HG03378 (cell line): ENCODE data around the gene NRSN2.
"Not testable (repeated sequence)": the region's sequence is repeated elsewhere in the genome, so short reads cannot be mapped to it uniquely, and the experiment has no call there.

Experiments used
- ATAC-seq: cut with Tn5 transposase; IDR thresholded peaks from one replicate; pipeline ENCODE4 v1.9.1; 2021; ENCODE audit warnings: mild to moderate bottlenecking, moderate library complexity; ENCODE audit not compliant: unreplicated experiment

The NRSN2 gene

GRCh38 chr20:325045-325888, 21.6 kb upstream of the NRSN2 start, which contains the start of gene SOX12:
TSS of gene SOX12 (plus strand) at chr20:325552. CDS start at chr20:325925, 373 bp downstream.
- ATAC-seq: peak; percentile 65

DNA sequence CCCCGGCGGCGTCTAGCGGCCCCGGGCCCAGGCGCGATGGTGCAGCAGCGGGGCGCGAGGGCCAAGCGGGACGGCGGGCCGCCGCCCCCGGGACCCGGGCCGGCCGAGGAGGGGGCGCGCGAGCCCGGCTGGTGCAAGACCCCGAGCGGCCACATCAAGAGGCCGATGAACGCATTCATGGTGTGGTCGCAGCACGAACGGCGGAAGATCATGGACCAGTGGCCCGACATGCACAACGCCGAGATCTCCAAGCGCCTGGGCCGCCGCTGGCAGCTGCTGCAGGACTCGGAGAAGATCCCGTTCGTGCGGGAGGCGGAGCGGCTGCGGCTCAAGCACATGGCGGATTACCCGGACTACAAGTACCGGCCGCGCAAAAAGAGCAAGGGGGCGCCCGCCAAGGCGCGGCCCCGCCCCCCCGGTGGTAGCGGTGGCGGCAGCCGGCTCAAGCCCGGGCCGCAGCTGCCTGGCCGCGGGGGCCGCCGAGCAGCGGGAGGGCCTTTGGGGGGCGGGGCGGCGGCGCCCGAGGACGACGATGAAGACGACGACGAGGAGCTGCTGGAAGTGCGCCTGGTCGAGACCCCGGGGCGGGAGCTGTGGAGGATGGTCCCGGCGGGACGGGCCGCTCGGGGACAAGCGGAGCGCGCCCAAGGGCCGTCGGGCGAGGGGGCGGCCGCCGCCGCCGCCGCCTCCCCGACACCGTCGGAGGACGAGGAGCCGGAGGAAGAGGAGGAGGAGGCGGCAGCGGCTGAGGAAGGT, 20.8 kb upstream of the NRSN2 start:
- ATAC-seq: no peak

- ATAC-seq: no peak
Observed at GRCh38 chr20:326645-327185, 20.2 kb upstream of the NRSN2 start.

- ATAC-seq: no peak
Observed at GRCh38 chr20:327186-328026, 19.5 kb upstream of the NRSN2 start.

DNA sequence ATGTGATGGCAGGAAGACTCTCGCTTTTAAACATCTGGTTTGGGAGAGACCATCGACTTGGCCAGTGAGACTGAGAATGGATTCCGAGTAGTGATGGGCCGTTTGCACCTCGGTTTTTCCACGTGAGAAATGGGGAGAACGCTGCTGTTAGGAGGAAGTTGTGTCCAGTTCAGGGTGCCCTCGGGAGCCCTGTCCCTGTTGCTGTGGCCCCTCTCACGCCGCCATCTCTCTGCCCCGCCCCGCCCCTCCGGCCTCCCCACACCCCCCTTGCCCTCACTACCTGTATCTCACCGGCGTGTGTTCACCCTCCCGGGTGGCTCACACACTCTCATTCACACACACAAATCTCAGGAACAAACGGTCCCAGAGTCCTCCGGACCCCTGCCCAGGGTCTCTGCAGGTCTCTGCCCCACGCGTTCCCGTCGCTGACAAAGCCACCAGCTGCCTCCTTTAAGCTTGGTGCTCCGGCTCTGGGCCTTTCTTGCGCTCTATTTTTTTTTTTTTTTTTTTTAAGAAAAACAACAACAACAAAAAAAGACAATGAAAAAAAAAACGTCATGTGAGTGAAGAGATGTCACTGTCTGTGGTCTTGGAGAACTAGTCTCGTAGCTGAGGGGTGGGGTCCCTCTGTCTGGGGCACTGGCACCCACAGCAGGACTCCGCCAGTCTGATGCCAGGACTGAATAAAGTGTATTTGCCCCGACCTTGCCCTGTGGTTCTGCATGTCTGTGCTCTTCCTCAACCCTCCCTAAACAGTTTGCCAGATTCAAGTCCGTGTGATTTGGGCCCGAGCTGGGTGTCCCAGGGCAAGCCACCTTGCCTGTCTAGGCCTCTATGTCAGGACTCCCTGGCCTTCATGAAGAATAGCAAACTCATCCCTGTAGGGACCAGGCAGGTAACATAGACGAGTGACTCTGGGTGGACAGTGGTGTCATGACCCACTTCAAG, 18.6 kb upstream of the NRSN2 start:
- ATAC-seq: no peak

DNA sequence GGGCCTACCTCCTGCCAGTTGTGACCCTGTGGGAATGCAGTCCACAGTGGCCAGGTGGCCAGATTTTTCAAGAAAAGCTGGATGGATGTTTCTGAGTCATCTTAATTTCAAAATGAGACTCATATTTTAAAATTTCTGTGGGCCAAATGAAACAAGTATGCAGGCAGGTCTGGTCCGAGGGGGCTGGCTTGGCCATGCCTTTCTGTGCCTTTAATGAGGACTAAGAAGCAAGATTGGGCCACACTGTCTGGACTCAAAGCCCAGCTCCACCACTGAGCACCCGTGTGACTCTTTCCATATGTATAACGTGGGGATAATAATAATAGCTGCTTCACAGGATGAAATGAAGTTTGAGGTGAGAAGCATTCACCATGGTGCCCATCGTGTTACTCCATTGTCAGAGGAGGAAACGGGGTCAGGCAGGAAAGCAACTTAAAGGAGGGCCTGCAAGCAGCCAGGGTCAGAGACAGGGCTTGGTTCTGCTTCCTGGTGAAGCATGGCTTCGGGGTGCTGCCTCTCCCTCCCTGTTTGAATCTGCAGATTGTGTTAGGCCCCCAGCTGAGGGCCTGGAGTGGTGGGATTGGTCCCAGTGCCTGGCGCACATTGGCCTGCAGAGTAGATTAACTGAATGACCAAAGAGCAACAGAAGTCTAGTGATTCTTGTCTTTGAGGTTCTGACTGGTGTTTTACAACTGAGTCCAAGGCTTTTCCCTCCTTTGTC, 17.8 kb upstream of the NRSN2 start:
- no peak for ATAC-seq

- no peak for ATAC-seq
Observed at GRCh38 chr20:329851-330232, 17.1 kb upstream of the NRSN2 start.

DNA sequence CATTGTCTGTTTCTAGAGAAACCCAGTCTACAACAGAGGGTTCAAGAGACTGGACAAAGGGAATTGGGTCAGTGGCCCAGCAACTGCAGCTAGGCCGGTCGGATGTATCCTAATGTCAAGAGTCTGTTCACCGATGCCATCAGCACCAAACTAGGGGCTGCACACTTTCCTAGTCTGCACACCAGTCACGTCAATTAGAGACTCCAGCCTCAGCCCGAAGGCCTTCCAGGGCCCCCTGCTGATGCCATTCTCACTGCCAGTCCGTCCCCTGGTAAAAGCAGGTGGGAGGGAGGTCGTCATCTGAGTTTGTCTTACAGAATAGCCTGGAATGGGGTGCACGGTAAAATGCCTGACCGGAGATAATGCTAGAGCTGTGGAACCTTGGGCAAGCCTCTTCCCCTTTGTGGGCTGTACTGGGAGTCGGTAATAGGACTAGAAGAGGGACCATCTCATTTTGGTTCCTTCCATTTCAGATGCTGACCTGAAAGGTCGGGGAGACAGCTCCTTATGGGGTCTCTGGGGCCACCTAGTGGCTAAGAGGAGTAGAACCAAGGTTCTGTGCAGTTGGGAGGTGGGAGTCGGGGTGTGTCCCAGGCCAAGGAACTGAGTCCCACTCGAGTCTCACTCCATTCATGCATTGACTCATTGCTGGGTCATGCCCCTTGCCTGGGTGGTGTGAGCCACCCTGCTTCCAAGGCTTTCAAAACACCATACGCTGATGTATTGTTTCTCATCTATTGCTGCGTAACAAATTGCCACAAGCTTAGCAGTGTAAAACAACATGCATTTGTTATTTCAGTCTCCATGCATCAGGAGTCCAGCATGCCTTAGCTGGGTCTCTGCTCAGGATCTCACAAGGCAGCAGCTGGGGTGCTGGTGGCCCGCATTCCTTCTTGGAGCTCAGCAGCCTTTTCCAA, 16.4 kb upstream of the NRSN2 start:
- ATAC-seq: no peak

GRCh38 chr20:334578-334977, 12.3 kb upstream of the NRSN2 start:
- no peak for ATAC-seq

DNA sequence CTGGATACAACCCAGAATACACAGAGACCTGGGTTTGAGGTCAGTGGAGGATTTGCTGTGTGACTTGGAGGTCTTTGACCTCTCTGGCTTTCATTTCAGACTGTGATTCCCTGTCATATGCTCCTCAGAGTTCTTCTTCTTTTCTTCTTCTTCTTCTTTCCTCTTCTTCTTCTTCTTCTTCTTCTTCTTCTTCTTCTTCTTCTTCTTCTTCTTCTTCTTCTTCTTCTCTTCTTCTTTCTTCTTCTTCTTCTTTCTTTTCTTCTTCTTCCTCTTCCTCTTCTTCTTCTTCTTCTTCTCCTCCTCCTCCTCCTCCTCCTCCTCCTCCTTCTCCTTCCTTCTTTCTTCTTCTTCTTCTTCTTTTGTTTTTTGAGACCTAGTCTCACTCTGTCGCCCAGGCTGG, 10.9 kb upstream of the NRSN2 start:
- ATAC-seq: not testable (repeated sequence)

DNA sequence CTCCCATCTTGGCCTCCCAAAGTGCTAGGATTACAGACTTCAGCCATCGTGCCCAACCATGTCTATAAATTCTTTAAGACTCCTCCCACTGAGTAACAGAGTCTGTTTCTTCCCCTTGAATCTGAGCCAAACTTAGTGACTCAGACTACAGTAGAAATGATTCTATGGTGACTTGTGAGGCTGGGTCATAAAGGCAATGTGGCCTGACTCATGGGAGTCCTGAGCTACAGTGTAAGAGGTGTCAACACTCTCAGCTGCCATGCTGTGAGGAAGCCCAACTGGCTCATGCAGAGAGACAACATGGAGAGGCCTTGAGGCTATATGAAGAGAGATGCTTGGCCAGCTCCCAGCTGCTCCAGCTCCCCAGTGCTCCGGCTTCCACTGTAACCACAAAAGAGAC, 5.2 kb upstream of the NRSN2 start:
- no peak for ATAC-seq

- no peak for ATAC-seq
Observed at GRCh38 chr20:343107-343506, 3.8 kb upstream of the NRSN2 start.

GRCh38 chr20:346033-346639, 775 bp upstream of the NRSN2 start:
- ATAC-seq: no peak

DNA sequence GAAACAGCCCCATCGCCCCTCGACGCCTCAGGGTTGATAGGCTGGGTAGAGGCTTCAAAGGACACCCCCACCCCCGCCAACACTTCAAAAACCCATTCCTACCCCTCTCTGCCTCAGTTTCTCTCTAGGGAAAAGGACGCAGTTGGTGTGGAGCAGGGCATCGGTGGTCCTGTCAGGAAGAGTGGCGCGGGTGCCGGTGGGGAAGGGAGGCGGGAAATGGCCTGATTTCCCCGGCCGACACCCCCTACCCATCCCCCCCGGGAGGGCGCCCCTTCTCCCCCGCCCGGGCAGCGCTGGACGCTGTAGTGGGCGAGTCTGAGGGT, 367 bp downstream of the NRSN2 start:
- peak; percentile 7 for ATAC-seq

- ATAC-seq: peak; percentile 47
Observed at GRCh38 chr20:347640-348484, 951 bp downstream of the NRSN2 start.

DNA sequence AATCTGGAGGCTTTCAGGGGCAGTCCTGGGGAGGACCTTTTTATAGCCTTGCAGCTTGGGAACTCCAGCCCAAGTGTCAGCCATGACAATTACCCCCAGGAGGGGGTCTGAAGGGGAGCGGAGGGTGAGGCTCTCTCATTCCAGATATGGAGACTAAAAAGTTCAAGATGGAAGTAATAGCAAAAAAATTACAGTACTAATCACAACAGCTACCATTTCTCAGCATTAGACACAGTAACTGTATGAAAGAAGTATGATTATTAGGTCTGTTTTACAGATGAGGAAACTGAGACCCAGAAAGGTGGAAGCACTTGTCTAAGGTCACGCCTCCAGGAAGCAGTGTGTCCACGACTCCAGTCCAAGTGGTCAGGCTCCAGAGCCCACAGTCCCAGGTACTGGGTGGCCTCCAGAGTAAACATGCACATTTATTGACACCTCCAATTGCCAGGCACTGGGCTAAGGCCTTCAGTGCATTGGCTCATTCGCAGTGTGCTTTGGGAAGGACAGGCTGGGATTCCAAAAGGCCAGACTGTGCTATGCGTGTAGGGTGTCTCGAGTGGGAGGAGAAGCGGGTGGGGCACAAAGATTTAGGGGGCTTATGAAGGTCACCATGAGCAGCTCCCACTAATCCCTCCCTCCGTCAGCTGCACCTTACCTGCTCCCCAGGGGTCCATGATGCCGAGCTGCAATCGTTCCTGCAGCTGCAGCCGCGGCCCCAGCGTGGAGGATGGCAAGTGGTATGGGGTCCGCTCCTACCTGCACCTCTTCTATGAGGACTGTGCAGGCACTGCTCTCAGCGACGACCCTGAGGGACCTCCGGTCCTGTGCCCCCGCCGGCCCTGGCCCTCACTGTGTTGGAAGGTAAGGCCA, 2.3 kb downstream of the NRSN2 start:
- no peak for ATAC-seq
